WTC11 (cell line): ENCODE data around the gene COG2. TPM values are rescaled to one million over a fixed set of nuclear protein-coding genes. Genes with fewer than 3 reads are reported as not detected.

ENCODE experiments used
- ATAC-seq: fragments of 200-7000 bp; cut with Tn5 transposase; 2 replicates; pipeline ENCODE4 v1.10.0; 2021; ENCODE audit warnings: mild to moderate bottlenecking, moderate library complexity
- CTCF ChIA-PET: fragments of 300-600 bp; sonication (Branson Sonifier 250); formaldehyde crosslinking; loops from one replicate; lab custom pipeline; 2021; ENCODE audit warnings: antibody characterized with exemption; lab: Charles Lee
- POLR2A ChIA-PET: fragments of 350-600 bp; sonication (Branson Sonifier 250); formaldehyde crosslinking; loops from one replicate; lab custom pipeline; 2021; ENCODE audit warnings: antibody characterized with exemption; lab: Charles Lee
- DNase-seq: peaks from one replicate; pipeline ENCODE4 v3.0.0; 2021; ENCODE audit warnings: low spot score
- H3K27ac Mint-ChIP-seq: 2 replicates; pipeline ENCODE4 v1.8.0; 2021; ENCODE audit warnings: mixed read lengths
- H3K27me3 Mint-ChIP-seq: 2 replicates; pipeline ENCODE4 v1.8.0; 2021; ENCODE audit warnings: low read depth, mild to moderate bottlenecking, moderate library complexity, mixed read lengths
- H3K36me3 Mint-ChIP-seq: 2 replicates; pipeline ENCODE4 v1.8.0; 2021; ENCODE audit warnings: mixed read lengths
- H3K4me1 Mint-ChIP-seq: 2 replicates; pipeline ENCODE4 v1.8.0; 2022; ENCODE audit warnings: mixed read lengths
- H3K4me3 Mint-ChIP-seq: 2 replicates; pipeline ENCODE4 v1.8.0; 2021; ENCODE audit warnings: mild to moderate bottlenecking, moderate library complexity, mixed read lengths
- H3K9me3 Mint-ChIP-seq: 2 replicates; pipeline ENCODE4 v1.8.0; 2021; ENCODE audit warnings: mixed read lengths
- E2F1 ChIP-seq: sonication (generic); formaldehyde crosslinking; IDR thresholded peaks from 2 replicates; pipeline ENCODE4 v1.8.0; 2022; ENCODE audit warnings: mild to moderate bottlenecking, missing genetic modification reagents
- E2F4 ChIP-seq: sonication (generic); formaldehyde crosslinking; IDR thresholded peaks from 2 replicates; pipeline ENCODE4 v1.8.1; 2022; ENCODE audit warnings: low read depth, mild to moderate bottlenecking, moderate library complexity, missing genetic modification reagents, borderline replicate concordance
- ELF4 ChIP-seq: sonication (generic); formaldehyde crosslinking; IDR thresholded peaks from 2 replicates; pipeline ENCODE4 v1.8.1; 2022; ENCODE audit warnings: low read depth, mild to moderate bottlenecking, moderate library complexity, missing genetic modification reagents
- GABPB1 ChIP-seq: sonication (generic); formaldehyde crosslinking; IDR thresholded peaks from 2 replicates; pipeline ENCODE4 v1.8.1; 2023; ENCODE audit warnings: mild to moderate bottlenecking, missing genetic modification reagents
- GTF2I ChIP-seq: fragments of 250-450 bp; sonication (Bioruptor Pico); conservative IDR thresholded peaks from 2 replicates; pipeline ENCODE4 v1.4.0; 2021; ENCODE audit warnings: mild to moderate bottlenecking
- HMGA2 ChIP-seq: fragments of 250-450 bp; sonication (Bioruptor Pico); IDR thresholded peaks from 2 replicates; pipeline ENCODE4 v1.4.0; 2021; ENCODE audit warnings: mild to moderate bottlenecking, moderate library complexity
- JUN ChIP-seq: sonication (generic); formaldehyde crosslinking; IDR thresholded peaks from 2 replicates; pipeline ENCODE4 v1.8.0; 2023; ENCODE audit warnings: mild to moderate bottlenecking, missing genetic modification reagents
- MLX ChIP-seq: sonication (generic); formaldehyde crosslinking; IDR thresholded peaks from 2 replicates; pipeline ENCODE4 v1.8.1; 2023; ENCODE audit warnings: mild to moderate bottlenecking, missing genetic modification reagents, moderate library complexity
- NFYB ChIP-seq: sonication (generic); formaldehyde crosslinking; conservative IDR thresholded peaks from 2 replicates; pipeline ENCODE4 v1.8.0; 2022; ENCODE audit warnings: low read depth, missing genetic modification reagents
- RELA ChIP-seq: sonication (generic); formaldehyde crosslinking; IDR thresholded peaks from 2 replicates; pipeline ENCODE4 v1.8.1; 2022; ENCODE audit warnings: missing genetic modification reagents, mild to moderate bottlenecking, borderline replicate concordance
- TCF7 ChIP-seq: sonication (generic); formaldehyde crosslinking; IDR thresholded peaks from 2 replicates; pipeline ENCODE4 v1.8.0; 2022; ENCODE audit warnings: mild to moderate bottlenecking, low read depth, missing genetic modification reagents, moderate library complexity
- TP53 ChIP-seq: sonication (generic); formaldehyde crosslinking; IDR thresholded peaks from 2 replicates; pipeline ENCODE4 v1.8.1; 2023; ENCODE audit warnings: mild to moderate bottlenecking, missing genetic modification reagents
- ZNF219 ChIP-seq: sonication (generic); formaldehyde crosslinking; IDR thresholded peaks from 2 replicates; pipeline ENCODE4 v1.8.0; 2023; ENCODE audit warnings: missing genetic modification reagents, mild to moderate bottlenecking, borderline replicate concordance
- ZNF232 ChIP-seq: sonication (generic); formaldehyde crosslinking; IDR thresholded peaks from 2 replicates; pipeline ENCODE4 v1.8.0; 2022; ENCODE audit warnings: mild to moderate bottlenecking, missing genetic modification reagents
- ZNF416 ChIP-seq: fragments of 250-450 bp; sonication (Bioruptor Pico); IDR thresholded peaks from 2 replicates; pipeline ENCODE4 v1.9.0; 2021; ENCODE audit warnings: mild to moderate bottlenecking, inconsistent platforms
- total RNA-seq: library from RNA; stranded (reverse); gene quantifications from 3 replicates; pipeline ENCODE4 v1.2.3, GENCODE V29; 2021
- TF ChIP-seq, protein P1 (sequence below): sonication (generic); formaldehyde crosslinking; conservative IDR thresholded peaks from 2 replicates; pipeline ENCODE4 v1.8.1; 2022; ENCODE audit warnings: mild to moderate bottlenecking, missing genetic modification reagents
- TF ChIP-seq, protein P2 (sequence below): sonication (generic); formaldehyde crosslinking; IDR thresholded peaks from 2 replicates; pipeline ENCODE4 v1.8.1; 2023; ENCODE audit warnings: mild to moderate bottlenecking, missing genetic modification reagents, borderline replicate concordance
- TF ChIP-seq, protein P3 (sequence below): sonication (generic); formaldehyde crosslinking; IDR thresholded peaks from 2 replicates; pipeline ENCODE4 v1.8.0; 2023; ENCODE audit warnings: missing genetic modification reagents, mild to moderate bottlenecking, borderline replicate concordance

COG2 gene
- total RNA-seq, 1 experiment from 2014 or later = 30.9 TPM

DNA sequence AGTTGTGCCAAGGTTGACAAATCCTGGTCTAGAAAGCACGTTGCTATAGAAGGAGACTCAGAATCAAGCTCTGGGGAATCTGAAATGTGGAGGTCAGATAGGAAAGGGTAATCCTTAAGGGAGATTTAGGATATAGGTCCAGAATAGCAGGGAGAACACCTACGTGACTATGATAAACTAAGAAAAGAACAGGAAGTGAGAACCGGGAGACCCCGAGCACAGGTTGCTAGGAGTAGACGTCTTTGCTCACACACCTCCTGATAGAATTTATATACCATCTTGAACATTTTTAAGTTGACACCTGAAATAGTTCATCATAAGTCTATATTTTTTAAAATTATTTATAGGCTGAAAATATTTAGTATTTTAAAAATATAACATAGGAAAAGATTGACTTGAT lies 7.9 kb upstream of the COG2 start (continued):
- TF ChIP-seq E2F1 (CRISPR knock-in tag) = no peak
- no peak for TF ChIP-seq TP53 (CRISPR knock-in tag)

DNA sequence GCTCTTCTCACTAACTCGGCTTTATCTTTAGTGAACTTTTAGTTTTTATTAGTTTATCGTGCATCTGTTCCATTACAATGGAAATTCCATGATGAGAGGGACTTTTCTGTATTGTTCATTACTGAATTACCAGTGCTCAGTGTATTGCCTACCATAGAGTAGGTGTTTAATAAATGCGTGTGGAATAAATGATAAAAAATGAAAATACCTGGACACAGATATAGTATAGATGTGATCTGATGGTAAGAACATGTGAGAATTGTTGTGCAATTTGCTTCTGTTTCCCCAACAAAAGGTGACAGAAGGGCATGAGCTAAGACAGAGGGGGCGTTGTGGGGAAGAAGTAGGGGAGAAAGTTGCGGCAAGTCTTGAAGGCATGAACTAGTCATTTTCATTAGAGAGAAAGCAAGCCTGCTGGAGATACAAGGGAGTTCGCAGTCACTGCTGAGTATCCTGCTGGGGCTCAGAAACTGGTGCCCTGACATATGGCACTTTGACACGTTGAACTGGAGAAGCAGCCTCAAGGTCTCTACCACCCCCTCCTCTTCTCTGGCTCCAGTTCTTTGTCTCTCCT lies 5.6 kb upstream of the COG2 start:
- no peak for DNase-seq
- POLR2A ChIA-PET = no interaction called here

GRCh38 chr1:230639714-230640209 lies 2.5 kb upstream of the COG2 start:
- ChIA-PET POLR2A (no interaction called here), CTCF (interaction anchor here (0.6 kb wide), 1 partner anchor 113 kb away, joined by 3 read pairs; no protein-coding TSS in a partner anchor)
- Mint-ChIP-seq H3K27ac (no peak overlapping the region), H3K4me1 (peaks cover 24% of the 10 kb centered on the region), H3K36me3 (peaks cover 3% of the 10 kb centered on the region; the same call in 1 of the 2 replicates), H3K9me3 (no peaks in the 10 kb centered on the region), H3K27me3 (peaks cover 5% of the 10 kb centered on the region), H3K4me3 (no peak overlapping the region)
- DNase-seq = no peak
- no peak for ATAC-seq
- TF ChIP-seq, protein P1, sequence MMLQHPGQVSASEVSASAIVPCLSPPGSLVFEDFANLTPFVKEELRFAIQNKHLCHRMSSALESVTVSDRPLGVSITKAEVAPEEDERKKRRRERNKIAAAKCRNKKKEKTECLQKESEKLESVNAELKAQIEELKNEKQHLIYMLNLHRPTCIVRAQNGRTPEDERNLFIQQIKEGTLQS (CRISPR knock-in tag) = no peak
- TF ChIP-seq GABPB1 (CRISPR knock-in tag) (peak; percentile 92), ZNF416 (CRISPR knock-in tag) (no peak)

More for the DNA sequence above, 5.6 kb upstream of the COG2 start:
- Mint-ChIP-seq H3K27me3 (peaks cover 5% of the 10 kb centered on the region), H3K4me1 (peaks cover 10% of the 10 kb centered on the region), H3K27ac (no peak overlapping the region), H3K9me3 (no peaks in the 10 kb centered on the region), H3K4me3 (no peak overlapping the region), H3K36me3 (no peaks in the 10 kb centered on the region)
- no peak for TF ChIP-seq ZNF219 (CRISPR knock-in tag)
- TF ChIP-seq, protein P2, sequence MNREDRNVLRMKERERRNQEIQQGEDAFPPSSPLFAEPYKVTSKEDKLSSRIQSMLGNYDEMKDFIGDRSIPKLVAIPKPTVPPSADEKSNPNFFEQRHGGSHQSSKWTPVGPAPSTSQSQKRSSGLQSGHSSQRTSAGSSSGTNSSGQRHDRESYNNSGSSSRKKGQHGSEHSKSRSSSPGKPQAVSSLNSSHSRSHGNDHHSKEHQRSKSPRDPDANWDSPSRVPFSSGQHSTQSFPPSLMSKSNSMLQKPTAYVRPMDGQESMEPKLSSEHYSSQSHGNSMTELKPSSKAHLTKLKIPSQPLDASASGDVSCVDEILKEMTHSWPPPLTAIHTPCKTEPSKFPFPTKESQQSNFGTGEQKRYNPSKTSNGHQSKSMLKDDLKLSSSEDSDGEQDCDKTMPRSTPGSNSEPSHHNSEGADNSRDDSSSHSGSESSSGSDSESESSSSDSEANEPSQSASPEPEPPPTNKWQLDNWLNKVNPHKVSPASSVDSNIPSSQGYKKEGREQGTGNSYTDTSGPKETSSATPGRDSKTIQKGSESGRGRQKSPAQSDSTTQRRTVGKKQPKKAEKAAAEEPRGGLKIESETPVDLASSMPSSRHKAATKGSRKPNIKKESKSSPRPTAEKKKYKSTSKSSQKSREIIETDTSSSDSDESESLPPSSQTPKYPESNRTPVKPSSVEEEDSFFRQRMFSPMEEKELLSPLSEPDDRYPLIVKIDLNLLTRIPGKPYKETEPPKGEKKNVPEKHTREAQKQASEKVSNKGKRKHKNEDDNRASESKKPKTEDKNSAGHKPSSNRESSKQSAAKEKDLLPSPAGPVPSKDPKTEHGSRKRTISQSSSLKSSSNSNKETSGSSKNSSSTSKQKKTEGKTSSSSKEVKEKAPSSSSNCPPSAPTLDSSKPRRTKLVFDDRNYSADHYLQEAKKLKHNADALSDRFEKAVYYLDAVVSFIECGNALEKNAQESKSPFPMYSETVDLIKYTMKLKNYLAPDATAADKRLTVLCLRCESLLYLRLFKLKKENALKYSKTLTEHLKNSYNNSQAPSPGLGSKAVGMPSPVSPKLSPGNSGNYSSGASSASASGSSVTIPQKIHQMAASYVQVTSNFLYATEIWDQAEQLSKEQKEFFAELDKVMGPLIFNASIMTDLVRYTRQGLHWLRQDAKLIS (CRISPR knock-in tag) = no peak
- no peak for TF ChIP-seq E2F4 (CRISPR knock-in tag)
- TF ChIP-seq HMGA2 = no peak
- TF ChIP-seq RELA = no peak
- no peak for TF ChIP-seq MLX (CRISPR knock-in tag)
- ATAC-seq = no peak
- CTCF ChIA-PET = no interaction called here

- H3K4me1 Mint-ChIP-seq = peaks cover 24% of the 10 kb centered on the region
- no peak for TF ChIP-seq TCF7 (CRISPR knock-in tag)
- TF ChIP-seq, protein P3, sequence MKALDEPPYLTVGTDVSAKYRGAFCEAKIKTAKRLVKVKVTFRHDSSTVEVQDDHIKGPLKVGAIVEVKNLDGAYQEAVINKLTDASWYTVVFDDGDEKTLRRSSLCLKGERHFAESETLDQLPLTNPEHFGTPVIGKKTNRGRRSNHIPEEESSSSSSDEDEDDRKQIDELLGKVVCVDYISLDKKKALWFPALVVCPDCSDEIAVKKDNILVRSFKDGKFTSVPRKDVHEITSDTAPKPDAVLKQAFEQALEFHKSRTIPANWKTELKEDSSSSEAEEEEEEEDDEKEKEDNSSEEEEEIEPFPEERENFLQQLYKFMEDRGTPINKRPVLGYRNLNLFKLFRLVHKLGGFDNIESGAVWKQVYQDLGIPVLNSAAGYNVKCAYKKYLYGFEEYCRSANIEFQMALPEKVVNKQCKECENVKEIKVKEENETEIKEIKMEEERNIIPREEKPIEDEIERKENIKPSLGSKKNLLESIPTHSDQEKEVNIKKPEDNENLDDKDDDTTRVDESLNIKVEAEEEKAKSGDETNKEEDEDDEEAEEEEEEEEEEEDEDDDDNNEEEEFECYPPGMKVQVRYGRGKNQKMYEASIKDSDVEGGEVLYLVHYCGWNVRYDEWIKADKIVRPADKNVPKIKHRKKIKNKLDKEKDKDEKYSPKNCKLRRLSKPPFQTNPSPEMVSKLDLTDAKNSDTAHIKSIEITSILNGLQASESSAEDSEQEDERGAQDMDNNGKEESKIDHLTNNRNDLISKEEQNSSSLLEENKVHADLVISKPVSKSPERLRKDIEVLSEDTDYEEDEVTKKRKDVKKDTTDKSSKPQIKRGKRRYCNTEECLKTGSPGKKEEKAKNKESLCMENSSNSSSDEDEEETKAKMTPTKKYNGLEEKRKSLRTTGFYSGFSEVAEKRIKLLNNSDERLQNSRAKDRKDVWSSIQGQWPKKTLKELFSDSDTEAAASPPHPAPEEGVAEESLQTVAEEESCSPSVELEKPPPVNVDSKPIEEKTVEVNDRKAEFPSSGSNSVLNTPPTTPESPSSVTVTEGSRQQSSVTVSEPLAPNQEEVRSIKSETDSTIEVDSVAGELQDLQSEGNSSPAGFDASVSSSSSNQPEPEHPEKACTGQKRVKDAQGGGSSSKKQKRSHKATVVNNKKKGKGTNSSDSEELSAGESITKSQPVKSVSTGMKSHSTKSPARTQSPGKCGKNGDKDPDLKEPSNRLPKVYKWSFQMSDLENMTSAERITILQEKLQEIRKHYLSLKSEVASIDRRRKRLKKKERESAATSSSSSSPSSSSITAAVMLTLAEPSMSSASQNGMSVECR (CRISPR knock-in tag) = no peak
- TF ChIP-seq ZNF232 (CRISPR knock-in tag) = no peak
- TF ChIP-seq GTF2I (CRISPR knock-in tag) = no peak
- no peak for TF ChIP-seq JUN
- no peak for TF ChIP-seq ELF4 (CRISPR knock-in tag)
- TF ChIP-seq NFYB (CRISPR knock-in tag) = no peak
Observed at GRCh38 chr1:230641346-230641745, 935 bp upstream of the COG2 start.

More at GRCh38 chr1:230641346-230641745, 935 bp upstream of the COG2 start:
- H3K9me3 Mint-ChIP-seq = no peaks in the 10 kb centered on the region
- H3K36me3 Mint-ChIP-seq = peaks cover 3% of the 10 kb centered on the region; the same call in 1 of the 2 replicates
- peaks cover 5% of the 10 kb centered on the region for H3K27me3 Mint-ChIP-seq
- POLR2A ChIA-PET = interaction anchor here (1.6 kb wide), 1 partner anchor 111 kb away, joined by 3 read pairs; no protein-coding TSS in a partner anchor
- DNase-seq = no peak
- CTCF ChIA-PET = interaction anchor here (0.6 to 2.4 kb wide), 25 partner anchors 20 to 650 kb away, joined by 3 to 30 read pairs (median 4); no protein-coding TSS in a partner anchor
- ATAC-seq = no peak
- peak overlapping the region; percentile 59; the same call in 1 of the 2 replicates for H3K27ac Mint-ChIP-seq
- peak overlapping the region; percentile 100 for H3K4me3 Mint-ChIP-seq
